Articular chondrocyte of knee joint (primary cell): ENCODE data around the gene FLT1. TPM values are rescaled to one million over a fixed set of nuclear protein-coding genes. Genes with fewer than 3 reads are reported as not detected.

Experiments
- total RNA-seq: library from RNA; depleted of rRNA; stranded (reverse); fragments of >200 nt; gene quantifications from 2 replicates; pipeline ENCODE4 v1.2.3, GENCODE V29; 2012

FLT1 gene, protein sequence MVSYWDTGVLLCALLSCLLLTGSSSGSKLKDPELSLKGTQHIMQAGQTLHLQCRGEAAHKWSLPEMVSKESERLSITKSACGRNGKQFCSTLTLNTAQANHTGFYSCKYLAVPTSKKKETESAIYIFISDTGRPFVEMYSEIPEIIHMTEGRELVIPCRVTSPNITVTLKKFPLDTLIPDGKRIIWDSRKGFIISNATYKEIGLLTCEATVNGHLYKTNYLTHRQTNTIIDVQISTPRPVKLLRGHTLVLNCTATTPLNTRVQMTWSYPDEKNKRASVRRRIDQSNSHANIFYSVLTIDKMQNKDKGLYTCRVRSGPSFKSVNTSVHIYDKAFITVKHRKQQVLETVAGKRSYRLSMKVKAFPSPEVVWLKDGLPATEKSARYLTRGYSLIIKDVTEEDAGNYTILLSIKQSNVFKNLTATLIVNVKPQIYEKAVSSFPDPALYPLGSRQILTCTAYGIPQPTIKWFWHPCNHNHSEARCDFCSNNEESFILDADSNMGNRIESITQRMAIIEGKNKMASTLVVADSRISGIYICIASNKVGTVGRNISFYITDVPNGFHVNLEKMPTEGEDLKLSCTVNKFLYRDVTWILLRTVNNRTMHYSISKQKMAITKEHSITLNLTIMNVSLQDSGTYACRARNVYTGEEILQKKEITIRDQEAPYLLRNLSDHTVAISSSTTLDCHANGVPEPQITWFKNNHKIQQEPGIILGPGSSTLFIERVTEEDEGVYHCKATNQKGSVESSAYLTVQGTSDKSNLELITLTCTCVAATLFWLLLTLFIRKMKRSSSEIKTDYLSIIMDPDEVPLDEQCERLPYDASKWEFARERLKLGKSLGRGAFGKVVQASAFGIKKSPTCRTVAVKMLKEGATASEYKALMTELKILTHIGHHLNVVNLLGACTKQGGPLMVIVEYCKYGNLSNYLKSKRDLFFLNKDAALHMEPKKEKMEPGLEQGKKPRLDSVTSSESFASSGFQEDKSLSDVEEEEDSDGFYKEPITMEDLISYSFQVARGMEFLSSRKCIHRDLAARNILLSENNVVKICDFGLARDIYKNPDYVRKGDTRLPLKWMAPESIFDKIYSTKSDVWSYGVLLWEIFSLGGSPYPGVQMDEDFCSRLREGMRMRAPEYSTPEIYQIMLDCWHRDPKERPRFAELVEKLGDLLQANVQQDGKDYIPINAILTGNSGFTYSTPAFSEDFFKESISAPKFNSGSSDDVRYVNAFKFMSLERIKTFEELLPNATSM (N-terminal part only)
- total RNA-seq = 0.13 and 0.54 TPM in 2 replicates

DNA sequence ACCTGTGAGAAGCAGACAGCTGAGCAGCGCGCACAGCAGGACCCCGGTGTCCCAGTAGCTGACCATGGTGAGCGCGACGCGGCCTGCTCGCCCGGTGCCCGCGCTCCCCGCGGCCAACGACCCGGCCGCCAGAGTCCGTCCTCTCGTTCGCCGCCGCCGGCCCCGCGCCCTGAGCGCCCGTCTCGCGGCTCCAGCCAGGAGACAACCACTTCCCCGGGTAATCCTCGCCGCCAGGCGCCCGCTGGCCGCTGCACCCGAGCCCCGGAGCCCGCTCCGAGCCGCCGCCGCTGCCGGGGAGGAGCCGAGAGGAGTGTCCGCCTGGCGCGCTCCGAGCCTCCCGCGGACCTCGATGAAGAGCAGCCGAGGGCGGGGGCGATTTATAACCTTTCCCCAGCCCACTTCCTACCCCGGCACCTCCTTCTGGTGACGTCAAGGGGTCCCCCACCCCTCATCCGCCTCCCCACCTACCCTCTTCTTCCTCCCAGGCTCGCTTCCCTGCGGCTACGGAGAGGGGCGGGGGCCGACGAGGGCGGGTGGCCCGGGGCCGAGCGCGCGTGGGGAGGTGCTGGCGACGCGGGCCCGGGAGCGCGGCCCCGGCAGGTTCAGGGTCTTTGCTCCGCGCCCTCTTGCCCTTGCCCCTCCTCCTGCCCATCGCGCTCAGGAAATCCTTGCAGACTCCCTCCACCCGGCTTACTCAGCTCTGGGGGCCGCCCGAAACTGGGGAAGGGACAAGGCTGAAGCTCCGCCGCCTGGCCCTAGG lies at the start of gene FLT1:
Gene FLT1 (minus strand): TSS at position 351 of the 760 bp plus-strand sequence. CDS start 285 bp downstream, at position 66.

Other genes with a start within 250 kb of the FLT1 start
- 107 and 112 TPM in 2 replicates for gene POMP, start 164.0 kb upstream of the FLT1 start, total RNA-seq
- gene SLC46A3, start 223.8 kb upstream of the FLT1 start, total RNA-seq = 2.1 and 4.9 TPM in 2 replicates